Measurements from ENCODE around the gene UNCX.

DNA sequence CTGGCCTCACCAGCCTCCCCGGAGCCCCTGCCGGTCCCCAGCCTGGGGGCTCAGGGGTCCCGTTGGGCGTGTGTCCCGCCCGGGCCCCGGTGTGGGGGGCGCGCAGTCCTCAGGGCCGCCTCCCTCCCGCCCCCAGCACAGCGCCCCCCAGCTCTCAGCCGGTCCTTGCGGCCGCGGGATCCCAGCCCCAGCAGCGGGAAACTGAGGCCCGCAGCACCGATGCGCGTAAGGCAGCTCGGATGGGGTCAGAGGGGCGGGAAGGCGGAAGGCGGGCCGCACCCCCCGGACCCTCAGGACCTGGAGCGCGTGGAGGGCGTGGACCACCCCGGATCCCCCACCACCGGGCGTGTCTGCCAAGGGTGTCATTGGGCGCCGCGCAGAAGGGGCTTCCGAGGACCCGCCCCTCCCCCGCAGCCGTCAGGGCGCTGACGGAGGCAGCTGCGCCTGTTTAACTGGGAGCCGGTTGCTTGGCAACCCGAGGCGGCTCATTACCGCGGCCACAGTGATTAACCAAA lies 14.9 kb downstream of the UNCX start:
- TF ChIP-seq, protein P1, sequence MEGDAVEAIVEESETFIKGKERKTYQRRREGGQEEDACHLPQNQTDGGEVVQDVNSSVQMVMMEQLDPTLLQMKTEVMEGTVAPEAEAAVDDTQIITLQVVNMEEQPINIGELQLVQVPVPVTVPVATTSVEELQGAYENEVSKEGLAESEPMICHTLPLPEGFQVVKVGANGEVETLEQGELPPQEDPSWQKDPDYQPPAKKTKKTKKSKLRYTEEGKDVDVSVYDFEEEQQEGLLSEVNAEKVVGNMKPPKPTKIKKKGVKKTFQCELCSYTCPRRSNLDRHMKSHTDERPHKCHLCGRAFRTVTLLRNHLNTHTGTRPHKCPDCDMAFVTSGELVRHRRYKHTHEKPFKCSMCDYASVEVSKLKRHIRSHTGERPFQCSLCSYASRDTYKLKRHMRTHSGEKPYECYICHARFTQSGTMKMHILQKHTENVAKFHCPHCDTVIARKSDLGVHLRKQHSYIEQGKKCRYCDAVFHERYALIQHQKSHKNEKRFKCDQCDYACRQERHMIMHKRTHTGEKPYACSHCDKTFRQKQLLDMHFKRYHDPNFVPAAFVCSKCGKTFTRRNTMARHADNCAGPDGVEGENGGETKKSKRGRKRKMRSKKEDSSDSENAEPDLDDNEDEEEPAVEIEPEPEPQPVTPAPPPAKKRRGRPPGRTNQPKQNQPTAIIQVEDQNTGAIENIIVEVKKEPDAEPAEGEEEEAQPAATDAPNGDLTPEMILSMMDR (IDR thresholded peaks at IDR 0.05) = no peak
- TF ChIP-seq POLR2A (IDR thresholded peaks at IDR 0.05) = no peak

Measured in adrenal gland (tissue), 5 donors.